Measurements from ENCODE around the gene NHLRC2. TPM values are rescaled to one million over a fixed set of nuclear protein-coding genes. Genes with fewer than 3 reads are reported as not detected.
"Not testable (repeated sequence)": the region's sequence is repeated elsewhere in the genome, so short reads cannot be mapped to it uniquely, and the experiment has no call there.

Gene NHLRC2
- total RNA-seq, 1 donor from 2014 or later: 22.4 TPM

DNA sequence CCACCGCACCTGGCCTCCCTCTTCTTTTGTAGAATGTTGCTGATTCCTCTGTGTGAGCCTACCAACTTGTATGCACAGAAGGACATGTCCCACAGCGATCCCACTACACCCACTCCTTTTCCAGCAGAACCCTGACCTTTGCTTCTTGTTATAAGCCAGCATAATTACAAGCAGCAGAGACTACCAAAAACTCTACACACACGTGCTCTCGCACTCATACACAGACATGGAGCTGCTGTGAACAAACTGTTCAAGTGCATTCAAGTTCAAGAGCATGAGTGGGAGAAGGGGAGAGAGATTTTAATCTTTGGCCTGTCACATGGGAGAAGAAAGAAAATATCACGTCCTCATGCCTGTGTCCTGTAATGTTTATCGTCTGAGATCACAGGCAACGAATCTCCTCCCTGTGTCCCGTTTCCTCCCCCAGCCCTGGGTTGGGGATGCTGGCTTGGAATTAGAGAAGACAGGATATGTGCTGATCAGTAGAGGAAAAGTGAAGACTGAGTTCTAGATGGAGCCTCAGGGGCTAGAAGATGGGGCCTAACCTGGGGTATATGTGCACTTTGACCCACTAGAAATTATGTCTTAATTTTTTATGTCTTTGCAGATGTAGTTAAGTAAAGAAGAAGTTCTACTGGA, 79.6 kb downstream of the NHLRC2 start:
- peak; percentile 68 for ATAC-seq
- DNase-seq (ENCODE audit: low spot score): no peak

DNA sequence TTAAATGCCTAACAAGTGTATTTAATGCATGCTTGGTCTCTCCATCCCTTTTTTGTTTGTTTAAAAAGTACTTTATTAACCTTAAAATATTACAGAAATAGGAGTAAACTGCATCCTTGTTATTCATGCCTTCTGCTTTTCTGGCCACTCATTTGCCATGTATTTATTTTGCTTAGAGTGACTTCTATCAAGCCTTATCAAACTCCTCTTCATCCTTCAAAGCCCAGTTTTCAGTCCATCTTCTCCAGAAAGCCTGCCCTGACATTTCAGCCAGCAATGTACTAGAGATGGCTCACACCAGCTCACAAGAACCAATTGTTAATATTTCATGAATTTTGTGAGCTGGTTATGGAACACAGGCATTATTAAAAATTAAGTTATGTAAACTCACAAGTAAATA, 82.8 kb downstream of the NHLRC2 start:
- no peak for ATAC-seq
- DNase-seq (ENCODE audit: low spot score): no peak

DNA sequence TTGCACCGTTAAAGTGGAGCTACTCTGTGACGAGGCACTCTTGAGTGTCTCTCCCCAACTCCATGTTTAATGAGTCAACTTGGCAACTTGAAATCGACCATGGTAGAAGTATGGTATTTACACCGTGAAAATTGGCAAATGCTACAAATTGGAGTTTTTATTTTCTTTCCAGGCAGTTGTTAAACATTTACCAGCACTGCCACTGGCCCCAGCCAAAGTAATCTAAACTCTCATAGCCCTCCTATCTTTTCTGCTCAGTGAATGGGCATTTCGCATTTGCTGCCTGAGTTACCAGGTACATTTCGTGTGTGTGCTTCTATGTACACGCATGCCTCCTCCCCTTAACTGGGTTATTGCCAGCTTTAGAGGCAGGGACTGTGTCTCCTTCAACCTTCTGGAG, 83.3 kb downstream of the NHLRC2 start:
- DNase-seq (ENCODE audit: low spot score): peak; percentile 79

DNA sequence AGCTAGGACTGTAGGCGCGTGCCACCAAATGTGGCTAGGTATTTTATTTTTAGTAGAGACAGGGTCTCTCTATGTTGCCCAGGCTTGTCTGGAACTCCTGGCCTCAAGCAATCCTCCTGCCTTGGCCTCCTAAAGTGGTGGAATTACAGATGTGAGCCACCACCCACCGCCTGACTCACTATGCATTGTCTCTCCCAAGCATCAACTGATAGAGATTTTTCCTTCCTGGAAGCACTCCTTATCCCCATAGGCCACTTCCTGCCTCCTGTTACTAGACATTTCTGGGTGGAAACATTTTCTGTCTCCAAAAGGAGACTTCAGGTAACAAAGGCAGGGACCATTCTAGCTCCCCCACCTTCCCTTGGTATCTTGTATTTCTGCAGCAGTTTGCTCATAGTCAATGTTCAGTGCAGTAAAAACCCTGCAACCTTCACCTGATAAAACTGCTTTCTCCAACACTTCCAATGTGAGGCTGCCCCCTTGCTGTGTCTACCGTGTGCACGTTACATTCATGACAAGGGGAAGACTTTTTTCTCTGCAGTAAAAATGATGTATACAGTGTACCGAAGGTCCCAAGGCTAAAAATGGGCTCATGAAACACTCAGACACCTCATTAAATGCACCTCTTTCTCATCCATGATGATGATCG, 84.9 kb downstream of the NHLRC2 start:
- ATAC-seq (no peak), DNase-seq (ENCODE audit: low spot score) (no peak)

More for the DNA sequence above, 83.3 kb downstream of the NHLRC2 start:
- peak; percentile 78 for ATAC-seq

DNA sequence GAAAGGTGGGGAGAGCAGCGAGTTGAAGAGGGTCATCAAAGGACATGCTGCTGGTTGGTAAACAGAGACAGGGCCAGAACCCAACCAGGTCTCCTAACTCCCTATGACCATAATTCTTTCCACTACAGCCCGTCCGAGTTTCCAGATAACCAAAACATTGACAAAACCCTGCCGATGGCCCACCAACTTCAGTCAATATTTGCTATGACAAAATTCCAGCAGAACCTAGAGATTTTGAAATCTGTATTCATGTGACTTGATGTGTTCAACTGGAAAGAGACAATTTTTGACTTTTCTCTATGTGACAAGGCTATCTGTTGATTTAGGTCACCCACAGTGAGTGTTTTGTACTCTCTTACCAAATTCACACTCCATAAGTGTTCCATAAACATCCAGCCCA, 86.7 kb downstream of the NHLRC2 start:
- ATAC-seq: peak; percentile 78
- peak; percentile 76 for DNase-seq (ENCODE audit: low spot score)

DNA sequence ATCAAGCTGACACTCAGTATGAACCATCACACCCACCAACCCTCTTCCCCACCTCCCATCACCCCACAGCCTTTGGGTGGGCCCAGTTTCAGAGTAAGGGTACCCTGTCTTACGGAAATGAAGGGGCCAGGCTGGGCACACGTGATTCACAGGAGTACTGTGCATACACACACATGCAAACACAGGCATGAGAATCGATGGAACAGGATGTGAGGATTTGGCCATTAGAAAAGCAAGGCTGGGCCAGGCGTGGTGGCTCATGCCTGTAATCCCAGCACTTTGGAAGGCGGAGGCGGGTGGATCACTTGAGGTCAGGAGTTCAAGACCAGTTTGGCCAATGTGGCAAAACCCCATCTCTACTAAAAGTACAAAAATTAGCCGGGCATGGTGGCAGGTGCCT, 88.7 kb downstream of the NHLRC2 start:
- DNase-seq (ENCODE audit: low spot score); ATAC-seq: not testable (repeated sequence)

DNA sequence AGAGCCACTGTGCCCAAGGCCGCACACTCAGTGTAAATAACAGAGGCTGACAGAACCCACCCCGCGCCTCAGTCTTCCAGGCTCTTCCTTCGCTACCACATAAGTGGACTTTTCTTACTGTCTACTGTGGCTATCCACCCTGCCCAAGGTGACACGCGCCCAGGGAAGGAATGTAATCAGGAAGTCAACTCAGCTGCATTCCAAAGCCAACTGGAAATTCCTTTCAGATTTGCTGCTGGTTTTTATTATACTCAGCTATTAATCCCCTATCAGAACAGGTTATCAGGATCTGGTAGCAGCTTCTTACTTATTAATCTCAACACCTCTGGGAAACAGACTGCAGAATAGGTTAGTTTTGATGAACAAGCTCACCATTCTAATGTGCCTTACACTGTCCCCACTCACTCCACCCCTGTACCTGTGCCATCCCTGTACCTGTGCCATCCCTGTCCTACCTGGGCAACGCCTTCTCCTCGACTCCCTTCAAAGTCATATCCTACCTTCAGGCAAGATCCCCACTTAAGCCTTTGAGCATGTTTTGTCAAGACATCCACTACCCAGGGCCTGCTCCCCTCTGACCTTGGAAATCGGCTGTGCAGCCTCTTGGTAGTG, 90.7 kb downstream of the NHLRC2 start:
- peak; percentile 30 for DNase-seq (ENCODE audit: low spot score)

DNA sequence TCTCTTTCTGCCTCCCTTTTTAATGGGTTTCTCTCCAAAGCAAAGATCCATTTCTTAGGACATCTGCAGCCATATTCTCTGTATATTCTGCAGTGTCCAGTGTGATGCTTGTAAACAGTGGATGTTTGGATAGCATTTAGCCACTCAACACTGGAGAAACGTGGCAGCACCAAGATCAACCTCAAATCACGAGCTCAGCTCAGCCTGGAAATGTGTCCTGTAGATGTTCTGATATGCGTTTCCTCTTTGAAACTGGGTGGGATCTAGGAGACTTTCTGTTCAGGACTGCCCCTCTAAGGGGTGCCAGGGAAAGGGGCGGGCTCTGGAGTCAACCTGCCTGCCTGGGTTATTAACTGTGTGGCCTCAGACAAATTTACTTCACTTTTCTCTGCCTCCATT, 91.2 kb downstream of the NHLRC2 start:
- peak; percentile 16 for DNase-seq (ENCODE audit: low spot score)
- no peak for ATAC-seq

More for the DNA sequence above, 90.7 kb downstream of the NHLRC2 start:
- no peak for ATAC-seq

DNA sequence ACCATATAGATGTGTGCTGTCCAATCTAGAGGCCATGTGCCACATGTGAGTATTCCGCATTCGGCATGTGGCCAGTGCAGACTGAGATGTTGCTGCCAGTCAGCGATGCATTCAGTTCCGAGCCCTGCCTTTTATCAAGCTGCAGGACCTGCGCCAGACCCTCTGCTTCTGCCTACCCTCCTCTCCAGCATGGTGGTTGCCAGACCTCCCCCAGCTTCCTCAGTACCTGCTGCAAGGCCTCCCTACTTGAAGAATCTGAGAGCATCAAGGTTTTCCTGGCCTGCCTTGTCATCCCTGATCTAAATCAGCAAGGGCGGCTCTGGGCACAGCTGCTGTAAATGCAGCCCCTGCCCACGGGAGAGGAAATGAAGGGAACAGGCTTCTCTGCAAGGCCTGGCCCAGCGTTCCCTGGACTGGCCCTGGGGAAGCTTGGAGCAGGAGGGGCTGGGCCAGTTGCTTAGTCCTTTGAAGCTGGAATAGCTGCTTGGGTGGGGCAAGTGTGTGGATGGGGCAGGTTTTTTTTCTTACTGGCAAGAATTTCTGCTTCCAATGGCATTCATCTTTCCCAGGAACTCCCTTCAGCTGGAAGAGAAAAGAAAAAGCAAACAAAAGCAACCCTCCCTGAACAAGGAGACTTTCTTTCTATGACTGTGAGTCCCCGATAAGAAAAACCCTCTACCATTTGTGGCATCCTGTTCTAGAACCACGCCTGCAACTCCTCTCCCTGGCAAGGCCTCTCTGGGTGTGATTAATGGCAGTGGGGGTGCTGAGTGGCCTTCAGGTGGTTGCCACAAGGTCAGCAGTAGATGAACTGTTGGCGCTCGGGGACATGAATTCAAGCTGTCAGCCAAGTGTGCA, 93.0 kb downstream of the NHLRC2 start:
- ATAC-seq (no peak), DNase-seq (ENCODE audit: low spot score) (peak; percentile 35)

DNA sequence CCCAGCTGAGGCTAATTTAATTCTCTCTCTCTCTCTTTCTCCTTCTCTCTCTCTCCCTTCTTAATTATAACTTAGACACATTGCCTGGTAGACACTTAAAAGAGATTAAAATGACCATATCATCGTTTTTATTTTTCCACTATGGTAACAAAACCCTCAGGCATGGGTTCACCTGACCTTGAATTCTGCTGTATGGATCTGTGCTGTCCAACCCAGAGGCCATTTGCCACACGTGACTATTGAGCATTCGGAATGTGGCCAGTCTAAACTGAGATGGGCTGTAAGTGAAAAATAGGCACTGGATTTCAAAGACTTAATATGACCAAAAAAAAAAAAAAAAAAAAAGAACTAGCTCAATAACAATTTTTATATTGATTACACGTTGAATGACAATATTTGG, 93.6 kb downstream of the NHLRC2 start:
- ATAC-seq (no peak), DNase-seq (ENCODE audit: low spot score) (peak; percentile 11)

DNA sequence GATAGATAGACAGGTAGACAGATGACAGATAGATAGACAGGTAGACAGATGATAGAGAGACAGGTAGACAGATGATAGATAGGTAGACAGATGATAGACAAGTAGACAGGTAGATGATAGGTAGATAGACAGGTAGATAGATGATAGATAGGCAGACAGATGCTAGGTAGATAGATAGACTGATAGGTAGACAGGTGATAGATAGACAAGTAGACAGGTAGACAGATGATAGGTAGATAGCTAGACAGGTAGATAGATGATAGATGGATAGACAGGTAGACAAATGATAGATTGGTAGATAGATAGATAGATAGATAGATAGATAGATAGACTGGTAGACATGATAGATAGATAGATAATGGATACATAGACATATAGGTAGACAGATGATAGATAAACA, 95.8 kb downstream of the NHLRC2 start:
- ATAC-seq (no peak), DNase-seq (ENCODE audit: low spot score) (no peak)

DNA sequence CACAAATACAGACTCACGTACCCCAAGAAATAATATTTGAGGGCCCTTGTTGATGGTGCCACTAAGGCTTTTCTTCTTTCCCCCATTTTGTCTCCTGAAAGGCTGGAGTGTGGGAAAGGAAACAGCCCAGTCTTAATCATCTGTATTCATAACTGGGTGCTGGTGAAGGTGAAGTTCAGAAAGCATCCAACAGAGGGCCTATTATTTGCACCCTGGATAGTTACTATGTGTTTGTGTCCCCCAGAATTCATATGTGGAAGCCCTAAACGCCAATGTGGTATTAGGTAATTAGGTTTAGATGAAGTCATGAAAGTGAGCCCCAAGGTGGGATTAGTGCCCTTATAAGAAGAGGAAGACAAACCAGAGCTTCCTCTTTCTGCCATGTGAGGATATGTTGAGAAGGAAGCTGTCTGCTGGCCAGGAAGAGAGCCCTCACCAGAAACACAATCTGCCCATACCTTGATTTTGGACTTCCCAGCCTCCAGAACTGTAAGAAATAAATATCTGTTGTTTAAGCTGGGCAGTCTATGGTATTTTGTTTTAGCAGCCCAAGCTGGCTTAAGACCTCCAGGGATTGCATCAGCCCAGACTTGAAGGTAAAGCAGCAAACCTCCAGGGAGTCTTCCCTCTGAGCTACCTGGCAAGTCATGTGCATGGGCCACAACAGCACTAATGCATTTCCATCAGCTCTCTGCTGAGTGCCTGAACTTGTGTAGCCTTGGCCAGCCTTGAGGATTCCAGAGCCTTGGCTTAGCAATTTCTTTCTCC, 99.2 kb downstream of the NHLRC2 start:
- DNase-seq (ENCODE audit: low spot score) (no peak), ATAC-seq (no peak)

DNA sequence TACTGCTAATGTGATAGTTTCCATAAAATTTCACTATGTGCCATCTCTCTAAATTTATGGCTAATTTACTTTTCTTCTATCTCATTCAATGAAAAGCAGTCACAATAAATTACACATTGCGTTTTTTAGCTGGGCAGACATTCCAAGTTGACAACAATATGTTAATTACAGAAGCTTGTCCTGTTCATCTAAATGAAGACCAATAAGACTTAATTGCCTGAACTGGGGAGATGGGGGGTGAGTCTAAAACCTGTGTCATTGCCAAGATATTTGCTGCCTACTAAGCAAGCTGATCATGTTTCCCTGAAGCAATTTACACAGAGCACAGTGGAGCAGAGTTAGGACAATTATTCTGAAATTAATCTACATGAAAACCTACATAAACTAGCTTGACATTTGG, 99.9 kb downstream of the NHLRC2 start:
- DNase-seq (ENCODE audit: low spot score): no peak
- ATAC-seq: no peak

DNA sequence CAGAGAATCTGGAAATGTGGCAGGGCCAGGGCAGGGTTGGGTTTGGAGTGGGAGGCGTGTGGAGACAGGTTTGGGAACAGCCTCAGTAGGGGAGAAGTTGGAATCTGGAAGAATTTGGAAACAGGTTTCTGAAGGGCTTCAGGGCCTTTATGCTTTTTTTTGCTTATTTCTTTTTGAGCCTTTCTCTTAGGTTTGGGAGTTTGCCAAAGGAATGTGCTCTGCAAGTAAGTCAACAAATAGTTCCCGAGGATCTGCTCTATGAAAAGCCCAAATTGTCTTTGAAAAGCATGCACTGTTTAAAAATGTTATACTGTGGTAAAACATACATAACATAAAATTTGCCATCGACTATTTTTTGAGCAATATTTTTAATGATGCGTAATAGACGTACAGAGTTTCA, 102.6 kb downstream of the NHLRC2 start:
- DNase-seq (ENCODE audit: low spot score): no peak
- ATAC-seq: no peak

DNA sequence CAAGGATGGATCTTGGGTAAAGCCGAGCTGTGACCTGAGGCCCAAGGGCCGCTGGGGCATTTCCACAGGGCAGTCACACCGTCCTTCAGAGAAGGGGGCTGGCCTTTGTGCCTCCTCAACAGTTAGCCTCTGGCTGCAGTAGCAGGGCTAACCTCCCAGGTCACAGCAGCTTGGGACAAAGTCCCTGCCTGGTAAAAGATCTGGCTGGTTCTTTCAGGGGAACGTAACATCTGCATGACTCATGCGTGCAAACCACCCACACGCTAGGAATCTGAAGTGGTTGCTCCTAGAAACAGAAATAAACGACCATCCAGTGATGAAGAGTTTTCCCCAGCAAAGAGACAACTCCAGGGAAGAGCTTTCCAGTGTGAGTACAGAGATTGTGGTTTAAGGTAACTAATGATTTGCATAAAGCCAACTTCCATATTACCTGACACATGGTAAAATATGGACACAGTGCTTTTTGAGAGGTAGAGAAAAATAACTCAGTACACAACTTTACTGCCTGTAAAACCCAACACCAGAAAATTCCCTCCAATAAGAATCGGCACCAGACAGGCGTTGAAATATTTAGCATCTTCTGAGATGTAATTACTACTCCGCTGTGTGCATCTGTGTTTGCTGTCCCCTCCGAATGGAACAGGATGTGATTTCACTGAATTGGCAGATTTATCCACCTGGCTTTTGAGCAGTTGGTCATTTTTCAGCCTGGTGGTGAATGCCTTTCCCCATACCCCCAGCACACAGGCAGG, 104.3 kb downstream of the NHLRC2 start:
- peak; percentile 83 for DNase-seq (ENCODE audit: low spot score)

DNA sequence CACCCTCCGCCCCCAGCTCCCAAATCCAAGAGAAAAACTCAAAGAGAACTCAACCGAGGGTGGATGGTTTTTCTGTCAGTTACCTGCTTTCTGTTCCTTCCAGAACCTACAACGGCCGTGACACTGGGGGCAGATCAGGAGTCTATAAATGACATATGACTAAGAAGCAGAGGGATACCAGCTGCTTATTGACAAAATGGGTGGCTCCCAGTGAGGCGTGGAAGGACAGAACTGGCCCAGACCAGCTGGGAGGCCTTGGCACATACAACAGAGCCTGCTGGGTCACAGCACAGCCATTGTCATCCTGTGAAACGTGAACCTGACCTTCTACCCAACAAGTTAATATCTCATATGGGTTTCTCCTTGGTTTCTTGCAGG, 104.9 kb downstream of the NHLRC2 start:
- DNase-seq (ENCODE audit: low spot score) (no peak), ATAC-seq (no peak)

More for the DNA sequence above, 104.3 kb downstream of the NHLRC2 start:
- ATAC-seq: peak; percentile 93

DNA sequence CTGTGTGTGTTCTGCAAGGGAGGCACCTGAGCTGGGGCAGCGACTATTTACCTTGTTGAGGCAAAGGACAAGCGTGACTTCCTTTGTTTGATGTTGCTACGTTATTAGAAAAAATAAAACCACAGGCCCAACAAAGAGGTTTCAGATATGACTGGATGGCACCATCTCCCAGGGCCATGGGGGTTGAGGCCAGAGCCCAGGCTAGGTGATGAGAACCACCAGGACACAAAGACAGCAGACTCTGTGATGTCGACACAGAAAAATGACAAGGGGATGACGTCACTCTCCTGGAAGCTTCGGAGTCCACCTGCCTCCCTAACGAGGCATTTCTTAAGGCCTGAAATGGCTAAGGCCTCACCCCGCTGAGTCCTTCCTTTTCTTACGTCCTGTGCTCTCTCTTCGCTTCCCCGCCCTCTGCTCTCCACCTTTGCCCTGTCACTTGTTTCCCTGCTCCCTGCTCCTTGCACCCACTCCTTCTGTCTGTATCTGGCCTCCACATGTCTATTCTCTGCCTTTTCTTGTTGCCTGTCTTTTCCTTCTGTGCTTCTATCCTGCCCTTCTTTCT, 106.2 kb downstream of the NHLRC2 start:
- ATAC-seq: no peak
- no peak for DNase-seq (ENCODE audit: low spot score)

DNA sequence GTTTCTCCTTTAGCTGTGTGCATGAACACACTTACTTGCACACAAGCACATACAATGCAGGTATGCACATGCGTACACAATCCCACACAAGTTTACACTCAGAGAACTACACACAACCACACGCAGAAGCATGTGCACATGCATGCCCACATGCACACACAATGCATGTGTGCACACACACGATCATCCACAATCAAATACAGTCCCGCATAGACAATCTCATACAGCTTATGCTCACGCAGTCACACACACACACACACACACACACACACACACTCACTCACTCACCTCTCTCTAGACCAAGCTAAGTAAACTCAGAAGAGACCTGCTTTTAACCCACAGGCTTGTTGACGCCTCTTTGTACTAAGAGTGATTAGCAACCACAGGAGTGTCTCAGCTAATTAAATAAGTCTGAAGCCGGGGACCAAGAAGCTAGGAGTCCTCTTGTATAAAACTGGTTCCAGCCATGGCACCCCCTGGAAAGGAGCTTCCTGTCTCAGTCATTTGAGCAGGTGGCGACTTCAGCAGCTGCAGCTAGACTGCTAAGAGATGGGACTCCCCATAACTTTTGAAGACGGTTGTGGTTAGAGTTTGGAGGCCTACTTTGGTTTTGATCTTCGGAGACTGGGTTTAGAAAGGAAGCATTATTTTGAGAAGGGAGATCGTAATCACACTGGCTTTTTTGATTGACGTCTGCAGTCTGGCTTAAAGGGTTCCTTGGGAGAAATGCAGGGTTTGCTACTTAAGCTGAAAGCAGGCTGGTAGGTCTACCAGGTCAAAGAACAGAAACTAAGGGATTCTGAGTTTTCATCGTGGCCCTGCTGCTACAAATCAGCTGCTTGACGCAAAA, 106.9 kb downstream of the NHLRC2 start:
- ATAC-seq (no peak), DNase-seq (ENCODE audit: low spot score) (no peak)

DNA sequence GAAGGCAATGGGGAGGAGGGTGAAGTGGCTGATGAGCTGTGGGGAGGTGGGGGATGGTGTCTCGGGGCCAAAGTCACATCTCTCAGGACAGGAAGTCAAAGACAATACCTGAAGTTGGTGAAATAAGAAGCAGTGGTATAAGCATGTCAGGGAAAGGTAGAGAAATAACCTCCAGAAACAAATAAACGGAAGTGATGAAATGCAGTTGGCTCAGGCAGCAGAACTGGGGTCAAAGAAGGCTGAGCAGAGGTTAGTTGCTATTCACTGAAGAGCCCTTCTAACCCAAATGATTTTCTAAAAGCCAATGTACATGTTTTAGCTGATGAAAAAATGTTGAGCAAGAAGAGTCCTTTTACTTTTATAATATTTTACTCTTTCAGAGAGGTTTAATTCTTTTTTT, 110.6 kb downstream of the NHLRC2 start:
- ATAC-seq (peak; percentile 88), DNase-seq (ENCODE audit: low spot score) (no peak)
